SU-DHL-6 (cell line): ENCODE results near the gene PAF1.

Experiments used
- CTCF ChIP-seq: fragments of 200-600 bp; sonication (generic); IDR thresholded peaks from one replicate; pipeline ENCODE4 v1.5.1; 2017; ENCODE audit warnings: antibody characterized with exemption, mild to moderate bottlenecking, low read length, moderate library complexity; ENCODE audit not compliant: insufficient read depth, poor library complexity, severe bottlenecking
- EZH2phosphoT487 ChIP-seq: fragments of 200-600 bp; sonication (generic), shearing (Covaris generic); conservative IDR thresholded peaks from 2 replicates; pipeline ENCODE4 v1.6.1; 2018; ENCODE audit warnings: mild to moderate bottlenecking, antibody characterized with exemption, low read length, moderate library complexity, mixed read lengths

- TF ChIP-seq CTCF: no peak
- TF ChIP-seq EZH2phosphoT487: no peak
Measured at GRCh38 chr19:39352381-39353255, 38.3 kb downstream of the PAF1 start.
